Smooth muscle cell (in vitro differentiated cells): Measurements from ENCODE around the gene SEC11A. TPM values are rescaled to one million over a fixed set of nuclear protein-coding genes. Genes with fewer than 3 reads are reported as not detected.

Experiments
- DNase-seq: peaks from one replicate; lab custom pipeline; 2025; ENCODE audit not compliant: unreplicated experiment; lab: John Stamatoyannopoulos, UW
- H2AFZ ChIP-seq: fragments of 200-600 bp; sonication (generic); 2 replicates; pipeline ENCODE4 v1.6.0; 2016; ENCODE audit warnings: antibody characterized with exemption, low read depth, mild to moderate bottlenecking
- H3F3A ChIP-seq: fragments of 200-600 bp; sonication (generic); 2 replicates; pipeline ENCODE4 v1.6.0; 2017; ENCODE audit warnings: antibody characterized with exemption, low read depth
- H3K27ac ChIP-seq: fragments of 200-600 bp; sonication (generic); 2 replicates; pipeline ENCODE4 v1.5.1; 2016; ENCODE audit warnings: low read depth, mild to moderate bottlenecking
- H3K27me3 ChIP-seq: fragments of 200-600 bp; sonication (generic); 2 replicates; pipeline ENCODE4 v1.6.1; 2016; ENCODE audit warnings: low read depth, mild to moderate bottlenecking
- H3K36me3 ChIP-seq: fragments of 200-600 bp; sonication (generic); 2 replicates; pipeline ENCODE4 v1.5.1; 2016; ENCODE audit warnings: low read depth
- H3K4me1 ChIP-seq: fragments of 200-600 bp; sonication (generic); 2 replicates; pipeline ENCODE4 v1.5.1; 2016; ENCODE audit warnings: low read depth
- H3K4me2 ChIP-seq: fragments of 200-600 bp; sonication (generic); 2 replicates; pipeline ENCODE4 v1.6.0; 2016; ENCODE audit warnings: mild to moderate bottlenecking
- H3K4me3 ChIP-seq: fragments of 200-600 bp; sonication (generic); 2 replicates; pipeline ENCODE4 v1.5.1; 2016; ENCODE audit warnings: mild to moderate bottlenecking
- H3K79me2 ChIP-seq: fragments of 200-600 bp; sonication (generic); 2 replicates; pipeline ENCODE4 v1.6.0; 2016; ENCODE audit warnings: low read depth, mild to moderate bottlenecking
- H3K9ac ChIP-seq: fragments of 200-600 bp; sonication (generic); 2 replicates; pipeline ENCODE4 v1.6.0; 2016; ENCODE audit warnings: low read depth
- H3K9me3 ChIP-seq: fragments of 200-600 bp; sonication (generic); replicated peaks from 2 replicates; pipeline ENCODE4 v1.5.1; 2016; ENCODE audit warnings: low read depth
- H4K20me1 ChIP-seq: fragments of 200-600 bp; sonication (generic); 2 replicates; pipeline ENCODE4 v1.6.0; 2016; ENCODE audit warnings: low read depth
- WGBS: methylation state at CpG from one replicate; pipeline ENCODE4 v1.1.7; 2016; ENCODE audit warnings: low lambda C conversion rate; 5-methylcytosine and 5-hydroxymethylcytosine counted together
- polyA plus RNA-seq: library from polyadenylated mRNA; unstranded; fragments of >200 nt; fragmentation: Nextera tagmentation; extraction: Ambion mirVana; gene quantifications from 2 replicates; pipeline ENCODE4 v1.2.1, GENCODE V29; 2016
- total RNA-seq: library from RNA; depleted of rRNA; stranded (reverse); fragments of >200 nt; gene quantifications from 2 replicates; pipeline ENCODE4 v1.2.3, GENCODE V29; 2014
- TF ChIP-seq, protein P1 (sequence below): fragments of 200-600 bp; sonication (generic); IDR thresholded peaks from 2 replicates; pipeline ENCODE4 v1.5.1; 2017; ENCODE audit warnings: borderline replicate concordance, mild to moderate bottlenecking, antibody characterized with exemption; ENCODE audit not compliant: insufficient read depth, poor library complexity, severe bottlenecking

Gene SEC11A
- total and polyA plus RNA-seq, 2 experiments from 2014 or later: 228 to 276 TPM

DNA sequence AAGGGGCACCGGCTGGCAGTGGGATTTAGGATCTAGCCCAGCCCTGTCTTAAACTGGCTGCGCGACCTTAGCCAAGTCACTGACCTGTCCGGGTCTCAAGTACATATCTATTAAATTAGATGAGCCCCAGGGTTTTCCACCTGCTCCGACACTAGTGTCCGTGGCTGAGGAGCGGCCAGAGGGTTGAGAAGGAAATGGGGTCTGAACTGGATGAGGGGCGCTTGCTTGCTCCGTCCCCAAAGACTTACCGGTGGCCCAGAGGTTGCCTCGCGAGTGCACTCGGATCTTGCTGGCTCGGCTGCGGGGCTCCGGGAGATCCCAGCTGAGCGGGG lies 58.2 kb downstream of the SEC11A start:
- H2AFZ ChIP-seq: peak overlapping the region; percentile 59
- H3K4me2 ChIP-seq: peak overlapping the region; percentile 96
- TF ChIP-seq, protein P1, sequence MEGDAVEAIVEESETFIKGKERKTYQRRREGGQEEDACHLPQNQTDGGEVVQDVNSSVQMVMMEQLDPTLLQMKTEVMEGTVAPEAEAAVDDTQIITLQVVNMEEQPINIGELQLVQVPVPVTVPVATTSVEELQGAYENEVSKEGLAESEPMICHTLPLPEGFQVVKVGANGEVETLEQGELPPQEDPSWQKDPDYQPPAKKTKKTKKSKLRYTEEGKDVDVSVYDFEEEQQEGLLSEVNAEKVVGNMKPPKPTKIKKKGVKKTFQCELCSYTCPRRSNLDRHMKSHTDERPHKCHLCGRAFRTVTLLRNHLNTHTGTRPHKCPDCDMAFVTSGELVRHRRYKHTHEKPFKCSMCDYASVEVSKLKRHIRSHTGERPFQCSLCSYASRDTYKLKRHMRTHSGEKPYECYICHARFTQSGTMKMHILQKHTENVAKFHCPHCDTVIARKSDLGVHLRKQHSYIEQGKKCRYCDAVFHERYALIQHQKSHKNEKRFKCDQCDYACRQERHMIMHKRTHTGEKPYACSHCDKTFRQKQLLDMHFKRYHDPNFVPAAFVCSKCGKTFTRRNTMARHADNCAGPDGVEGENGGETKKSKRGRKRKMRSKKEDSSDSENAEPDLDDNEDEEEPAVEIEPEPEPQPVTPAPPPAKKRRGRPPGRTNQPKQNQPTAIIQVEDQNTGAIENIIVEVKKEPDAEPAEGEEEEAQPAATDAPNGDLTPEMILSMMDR: no peak
- H4K20me1 ChIP-seq: peaks cover 3% of the 10 kb centered on the region
- H3K79me2 ChIP-seq: peaks cover 10% of the 10 kb centered on the region
- peak overlapping the region; percentile 84 for H3K9ac ChIP-seq
- no peak overlapping the region for H3K27ac ChIP-seq
- H3K36me3 ChIP-seq: no peaks in the 10 kb centered on the region
- 22% methylated on average over 17 of the region's 17 CpGs for WGBS
- peak overlapping the region; percentile 65 for H3K4me3 ChIP-seq
- H3K4me1 ChIP-seq: peaks cover 8% of the 10 kb centered on the region
- H3K27me3 ChIP-seq: no peaks in the 10 kb centered on the region
- DNase-seq: no peak
- H3F3A ChIP-seq: peaks cover 8% of the 10 kb centered on the region
- H3K9me3 ChIP-seq: no peaks in the 10 kb centered on the region

- no peaks in the 10 kb centered on the region for H3K9me3 ChIP-seq
- H3K27ac ChIP-seq: no peak overlapping the region
- DNase-seq: no peak
- no peaks in the 10 kb centered on the region for H3K27me3 ChIP-seq
- H3K79me2 ChIP-seq: peaks cover 15% of the 10 kb centered on the region
- H3K36me3 ChIP-seq: no peaks in the 10 kb centered on the region
- peaks cover 4% of the 10 kb centered on the region for H3F3A ChIP-seq
- H3K4me3 ChIP-seq: no peak overlapping the region
- no peak overlapping the region for H2AFZ ChIP-seq
- peaks cover 12% of the 10 kb centered on the region for H3K4me1 ChIP-seq
- H3K4me2 ChIP-seq: peak overlapping the region; percentile 96
- H4K20me1 ChIP-seq: no peaks in the 10 kb centered on the region
- TF ChIP-seq, protein P1: no peak
- H3K9ac ChIP-seq: no peak overlapping the region
- WGBS: 89% methylated on average over 7 of the region's 7 CpGs
Observed at GRCh38 chr15:84656972-84657371, 59.0 kb downstream of the SEC11A start.

- Histone ChIP-seq H3K9me3 (no peaks in the 10 kb centered on the region), H3K27ac (peak overlapping the region; percentile 88), H3F3A (peaks cover 4% of the 10 kb centered on the region), H4K20me1 (no peaks in the 10 kb centered on the region), H3K27me3 (no peaks in the 10 kb centered on the region), H3K9ac (peak overlapping the region; percentile 66), H3K36me3 (no peaks in the 10 kb centered on the region), H3K4me2 (peak overlapping the region; percentile 87), H3K79me2 (peaks cover 15% of the 10 kb centered on the region), H3K4me1 (peaks cover 12% of the 10 kb centered on the region), H2AFZ (peak overlapping the region; percentile 50), H3K4me3 (peak overlapping the region; percentile 67)
- WGBS: 13% methylated on average over 19 of the region's 19 CpGs
- TF ChIP-seq, protein P1: peak; percentile 49
- DNase-seq: peak; percentile 44
Observed at GRCh38 chr15:84654689-84655453, 61.1 kb downstream of the SEC11A start.
